SW 1271 (cell line): Measurements from ENCODE around the gene C1QTNF7.
A peak's percentile ranks its signal among the peaks of the same experiment; 100 is the strongest.

Source experiments
- DNase-seq, 2 experiments: peaks; one replicate each; lab custom pipeline; 2025; lab: John Stamatoyannopoulos, UW

Gene C1QTNF7

GRCh38 chr4:15458616-15459015 is 30.8 kb downstream of the C1QTNF7 start:
- no peak for DNase-seq

GRCh38 chr4:15459706-15460105 is 31.9 kb downstream of the C1QTNF7 start:
- no peak for DNase-seq

GRCh38 chr4:15466596-15466995 is 38.8 kb downstream of the C1QTNF7 start:
- no peak for DNase-seq

DNA sequence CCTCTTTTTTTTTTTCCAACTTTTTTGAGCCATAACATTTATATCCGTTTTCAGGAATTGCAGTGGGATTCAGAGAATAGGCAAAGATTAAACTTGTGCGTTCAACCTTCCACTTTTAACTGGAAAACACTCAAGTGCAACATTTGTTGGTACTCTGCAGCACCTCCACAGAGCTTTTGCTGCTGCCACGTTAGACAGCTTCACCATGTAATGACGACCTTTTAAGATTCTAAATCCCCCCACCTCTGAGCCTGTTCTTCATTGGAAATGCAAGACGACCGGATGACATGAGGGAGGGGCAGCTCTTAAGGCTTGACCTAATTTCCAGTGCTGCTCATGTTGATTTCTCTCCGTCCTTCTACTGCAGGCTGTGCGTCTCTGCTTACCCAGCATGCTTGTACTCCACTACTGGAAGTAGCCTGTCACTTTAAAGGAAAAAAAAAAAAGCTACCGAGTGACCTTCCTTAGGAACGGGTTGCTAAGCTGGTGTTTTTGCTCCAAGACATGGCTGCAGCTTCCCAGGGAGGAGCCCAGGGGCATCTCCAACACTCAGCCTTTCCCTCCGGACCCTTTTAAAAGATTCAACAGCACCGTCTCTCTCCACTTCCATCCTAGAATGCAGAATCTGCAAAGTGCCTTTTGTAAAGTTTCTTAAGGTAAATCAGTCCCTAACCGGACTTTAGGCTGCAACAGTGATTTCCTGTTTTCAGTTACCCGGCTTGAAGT is 41.7 kb downstream of the C1QTNF7 start, which contains the start of gene CC2D2A:
CC2D2A (plus strand) TSS at position 481 of the 726 bp plus-strand sequence. CDS start 6,051 bp downstream, outside the sequence.
- no peak for DNase-seq

DNA sequence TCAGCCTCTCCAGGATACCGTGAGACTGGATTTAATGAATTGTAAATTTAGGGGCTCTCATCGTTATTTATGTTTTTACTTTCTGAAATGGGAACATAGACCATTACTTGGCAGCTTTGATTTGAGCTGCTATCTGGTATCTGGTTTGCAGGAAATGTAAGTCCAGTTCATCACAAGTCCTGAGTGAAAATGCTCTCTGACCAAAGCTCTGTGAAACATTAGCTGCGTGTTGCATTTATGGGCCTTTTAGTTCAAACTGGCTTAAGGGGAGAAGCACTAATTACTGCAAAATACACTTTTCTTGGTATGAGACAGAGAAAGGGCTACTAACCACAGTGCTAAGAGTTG is 42.3 kb downstream of the C1QTNF7 start:
- no peak for DNase-seq

DNA sequence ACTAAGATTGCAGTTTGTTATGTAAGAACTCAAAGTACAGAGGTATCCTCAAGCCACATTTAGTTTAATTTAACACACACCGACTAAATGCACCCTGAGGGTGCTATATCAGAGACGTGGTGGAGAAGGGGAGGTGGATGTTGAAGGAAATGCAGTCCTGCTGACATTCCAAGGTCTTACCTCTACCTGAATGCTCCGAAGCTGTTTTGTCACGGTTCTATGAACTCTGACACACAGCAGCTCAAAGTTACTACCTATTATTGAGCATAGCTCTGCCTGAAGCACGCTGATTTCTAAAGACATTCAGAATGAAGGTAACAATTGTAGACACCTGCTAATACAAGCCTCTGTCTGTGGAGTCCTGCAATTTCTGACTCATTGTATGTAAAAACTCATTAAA is 48.6 kb downstream of the C1QTNF7 start:
- DNase-seq, result no peak

DNA sequence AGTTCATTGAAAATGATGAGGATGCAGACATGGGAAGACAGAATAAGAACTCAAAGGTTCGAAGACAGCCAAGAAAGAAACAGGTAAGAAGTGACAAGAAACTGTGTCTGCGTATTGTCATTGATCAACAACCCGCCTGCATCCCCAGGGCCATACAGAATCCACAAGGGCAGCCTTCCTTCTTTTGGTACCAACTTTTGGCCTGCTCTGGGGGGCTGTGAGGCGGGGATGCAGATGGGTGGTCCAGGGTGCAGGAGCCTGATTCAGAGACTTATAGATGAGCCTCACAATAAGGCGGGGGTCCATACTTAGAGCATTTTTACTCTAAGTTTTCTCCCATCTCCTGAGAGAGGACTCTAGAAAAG is 50.9 kb downstream of the C1QTNF7 start:
- DNase-seq, result no peak

DNA sequence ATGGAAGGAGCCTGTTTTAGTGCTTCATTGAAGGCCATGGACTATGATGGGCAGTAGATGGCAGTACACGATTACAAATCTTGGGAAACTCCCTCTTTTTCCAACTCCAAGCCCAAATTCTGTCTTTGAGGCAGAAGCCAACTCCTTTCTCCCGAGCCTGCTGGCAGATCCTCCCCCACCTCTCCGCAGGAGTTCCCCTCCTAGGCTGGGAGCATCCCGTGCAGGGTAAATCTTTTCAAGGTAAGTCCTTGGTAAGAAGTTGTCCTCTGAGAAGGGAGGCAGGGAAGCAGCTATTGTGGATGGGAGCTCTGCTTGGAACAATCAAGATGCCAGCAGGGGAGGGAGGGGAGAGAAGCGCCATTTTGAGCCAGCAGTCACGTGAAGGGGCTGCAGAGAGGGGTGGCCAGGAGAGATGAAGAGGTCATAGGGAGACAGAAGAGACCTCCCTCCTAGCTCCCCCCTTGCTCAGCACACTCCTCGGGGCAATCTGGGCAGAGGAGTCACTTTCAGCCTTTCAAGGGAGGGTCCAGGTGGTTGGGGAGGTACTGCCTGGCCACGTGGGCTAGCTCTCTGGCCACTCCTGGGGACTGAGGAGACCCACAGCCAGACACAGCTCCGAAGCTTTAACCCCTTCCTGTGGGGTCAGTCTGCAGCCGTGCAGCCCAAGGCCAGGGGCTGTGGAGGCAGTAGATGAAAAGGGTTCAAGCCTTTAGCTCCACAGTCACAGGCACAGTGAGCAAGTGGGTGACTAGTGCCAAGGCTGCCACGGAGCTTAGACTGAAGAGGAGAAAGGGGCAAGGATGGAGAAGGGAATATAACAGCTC is 51.5 kb downstream of the C1QTNF7 start:
- peak; percentile 59 to 84 for DNase-seq

DNA sequence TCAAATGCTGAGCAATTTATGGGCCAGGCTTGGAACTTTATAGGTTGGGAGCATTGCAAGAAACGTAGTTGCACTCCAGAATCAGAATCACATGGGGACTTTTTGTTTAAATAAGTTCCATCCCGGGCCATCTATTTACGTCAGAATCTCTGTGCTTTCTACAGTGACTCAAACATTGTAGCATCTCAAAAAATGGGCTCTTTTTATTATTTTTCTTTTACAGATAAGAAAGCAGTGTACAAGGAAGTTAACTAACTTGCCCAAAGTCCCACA is 52.0 kb downstream of the C1QTNF7 start:
- no peak for DNase-seq

DNA sequence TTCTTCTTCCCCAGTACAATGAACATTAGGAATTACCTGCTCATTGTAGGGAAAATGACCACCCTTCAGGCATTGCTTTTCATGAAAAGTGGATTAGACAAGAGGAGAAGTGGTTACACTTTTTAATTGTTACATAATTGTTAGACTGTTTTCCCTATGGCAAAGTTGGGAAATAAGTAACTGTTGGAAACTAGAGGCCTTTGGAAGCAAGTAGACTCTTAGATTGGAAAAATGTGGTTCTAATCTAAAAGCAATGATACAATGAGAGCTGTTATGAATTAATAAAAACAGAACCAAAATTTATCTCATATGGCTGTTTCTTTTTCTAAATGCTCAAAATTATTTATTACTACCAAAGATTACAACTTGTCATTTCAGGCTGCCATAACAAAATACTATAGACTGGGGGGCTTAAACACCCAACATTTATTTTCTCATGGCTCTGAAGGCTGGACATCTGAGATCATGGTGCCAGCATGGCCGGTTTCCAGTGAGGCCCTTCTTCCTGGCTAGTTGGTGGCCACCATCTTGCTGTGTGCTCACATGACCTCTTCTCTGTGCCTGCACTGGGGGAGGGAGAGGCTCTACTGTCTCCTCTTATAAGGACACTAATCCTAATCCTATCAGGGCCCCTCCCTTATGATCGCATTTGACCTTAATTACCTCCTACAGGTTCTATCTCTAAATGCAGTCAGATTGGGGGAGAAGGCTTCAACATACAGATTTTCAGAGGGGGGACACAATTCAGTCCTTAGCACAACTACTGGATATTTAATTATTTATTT is 54.3 kb downstream of the C1QTNF7 start:
- no peak for DNase-seq

GRCh38 chr4:15482842-15483241 is 55.0 kb downstream of the C1QTNF7 start:
- DNase-seq, result no peak

DNA sequence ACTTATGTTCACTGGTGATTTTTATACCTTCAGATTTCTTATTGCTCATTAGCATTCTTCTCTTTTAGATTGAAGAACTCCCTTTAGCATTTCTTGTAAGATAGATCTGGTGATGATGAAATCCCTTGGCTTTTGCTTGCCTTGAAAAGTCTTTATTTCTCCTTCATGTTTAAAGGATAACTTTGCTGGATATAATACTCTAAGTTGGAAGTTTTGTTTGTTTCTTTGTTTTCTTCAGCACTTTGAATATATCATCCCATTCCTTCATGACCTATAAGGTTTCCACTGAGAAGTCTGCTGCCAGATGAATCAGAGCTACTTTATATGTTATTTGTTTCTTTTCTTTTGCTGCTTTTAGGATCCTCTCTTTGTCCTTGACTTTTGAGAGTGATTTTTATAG is 60.3 kb downstream of the C1QTNF7 start:
- no peak for DNase-seq

GRCh38 chr4:15488658-15489470 is 61.0 kb downstream of the C1QTNF7 start:
- no peak for DNase-seq

- no peak for DNase-seq
These were observed 61.7 kb downstream of the C1QTNF7 start for GRCh38 chr4:15489551-15489950.

- DNase-seq, result no peak
These were observed 65.6 kb downstream of the C1QTNF7 start for GRCh38 chr4:15493411-15493810.

- DNase-seq, result no peak
These were observed 67.8 kb downstream of the C1QTNF7 start for GRCh38 chr4:15495621-15496020.
